Ovary (tissue), 9 donors: ENCODE measurements around the gene ZNF672. TPM values are rescaled to one million over a fixed set of nuclear protein-coding genes. Genes with fewer than 3 reads are reported as not detected.

ENCODE experiments used
- DNase-seq, 5 donors: peaks; one replicate each; pipeline ENCODE4 v3.0.0-alpha.2; 2019 to 2020
- H3K27ac ChIP-seq, 2 donors: fragments of 200-600 bp; one replicate each; pipeline versions ENCODE4 v1.5.1 to v1.8.0; 2019 to 2022
- H3K27me3 ChIP-seq: fragments of 200-600 bp; one replicate; pipeline ENCODE4 v1.8.0; 2022
- H3K36me3 ChIP-seq: fragments of 200-600 bp; sonication (generic); one replicate; pipeline ENCODE4 v1.5.1; 2019
- H3K4me1 ChIP-seq: one replicate; pipeline ENCODE4 v1.8.1; 2013; ENCODE audit warnings: mild to moderate bottlenecking, moderate library complexity; ENCODE audit not compliant: insufficient read depth
- H3K4me3 ChIP-seq: fragments of 200-600 bp; sonication (generic); one replicate; pipeline ENCODE4 v1.5.1; 2017
- H3K9me3 ChIP-seq, 2 donors: fragments of 200-600 bp in 1 of 2; sonication (generic) in 1 of 2; one replicate each; pipeline versions ENCODE4 v1.5.1 to v1.8.1; 2013 to 2019; ENCODE audit warnings: mild to moderate bottlenecking in 1 of 2, moderate library complexity in 1 of 2
- CTCF ChIP-seq, 3 donors: fragments of 450-650 bp in 2 of 3; fragments of 200-600 bp in 1 of 3; IDR thresholded peaks; one replicate each; pipeline versions ENCODE4 v1.5.1 to v1.8.0; 2016 to 2022; ENCODE audit warnings: antibody characterized with exemption in 3 of 3, mild to moderate bottlenecking in 1 of 3
- EP300 ChIP-seq: sonication (generic); formaldehyde crosslinking; IDR thresholded peaks from one replicate; pipeline ENCODE4 v1.6.1; 2017; ENCODE audit warnings: antibody characterized with exemption
- POLR2A ChIP-seq: fragments of 450-650 bp; IDR thresholded peaks from one replicate; pipeline ENCODE4 v1.6.1; 2017; ENCODE audit warnings: antibody characterized with exemption, mild to moderate bottlenecking, moderate library complexity
- WGBS, 3 donors: extraction: QIAGEN DNeasy Blood & Tissue Kit in 1 of 3; methylation state at CpG; one replicate each; pipeline versions ENCODE4 v1.1.5 to v1.1.7; 2013 to 2017; 5-methylcytosine and 5-hydroxymethylcytosine counted together
- intact Hi-C, 4 donors: fragments of 100-400 bp; cut with DNase I; formaldehyde crosslinking; loops; one replicate each; pipeline versions ENCODE4 v1.11.0 to v1.15.1; 2022 to 2023
- polyA plus RNA-seq, 2 donors: library from polyadenylated mRNA; stranded (reverse); fragments of 200-250 nt in 1 of 2; fragments of 350-450 nt in 1 of 2; fragmentation: Illumina TruSeq in 1 of 2; extraction: RNeasy Lipid Tissue Mini Kit (QIAGEN cat#74804) in 1 of 2; gene quantifications; one replicate each; pipeline ENCODE4 v1.2.3, GENCODE V29; 2013 to 2014
- total RNA-seq, 7 donors: library from RNA; depleted of rRNA in 2 of 7; stranded (reverse); fragments of >200 nt in 2 of 7; fragmentation: NEBNext Ultra II Directional in 3 of 7; extraction: Animal tissue kit (Norgen Biotek cat#: 25700) in 3 of 7; gene quantifications; one replicate each; pipeline versions ENCODE4 v1.1.0 to v1.2.4, GENCODE V29; 2016 to 2023
- donor health status: DM: no; HTN: no; CAD: no; lungs with moderate emphysema.
- donor health status: DM: no; HTN: no; CAD: no.
- donor health status: Bipolar disorder and iron deficiency.
- donor health status: DM: yes; HTN: yes; CAD: no.
- donor health status: DM: no; HTN: no; CAD: no.
- donor health status: DM: yes; HTN: yes; CAD: no.

The ZNF672 gene
- total and polyA plus RNA-seq, 9 donors = 7.3 to 29.5 (median 20.9) TPM

- Histone ChIP-seq H3K36me3 (no peaks in the 10 kb centered on the region), H3K9me3 (no peaks in the 10 kb centered on the region), H3K27me3 (no peaks in the 10 kb centered on the region), H3K4me1 (no peaks in the 10 kb centered on the region), H3K4me3 (no peak overlapping the region), H3K27ac (no peak overlapping the region)
- intact Hi-C loops = no loop called here
- no peak for DNase-seq
- WGBS, 3 donors = 86 to 88% (median 87%) methylated on average over 9 of the region's 9 CpGs
- TF ChIP-seq POLR2A = no peak
- no peak for TF ChIP-seq CTCF (IDR thresholded peaks at IDR 0.05)
- no peak for TF ChIP-seq EP300
These were observed 12.1 kb downstream of the ZNF672 start for GRCh38 chr1:248850124-248850523.

DNA sequence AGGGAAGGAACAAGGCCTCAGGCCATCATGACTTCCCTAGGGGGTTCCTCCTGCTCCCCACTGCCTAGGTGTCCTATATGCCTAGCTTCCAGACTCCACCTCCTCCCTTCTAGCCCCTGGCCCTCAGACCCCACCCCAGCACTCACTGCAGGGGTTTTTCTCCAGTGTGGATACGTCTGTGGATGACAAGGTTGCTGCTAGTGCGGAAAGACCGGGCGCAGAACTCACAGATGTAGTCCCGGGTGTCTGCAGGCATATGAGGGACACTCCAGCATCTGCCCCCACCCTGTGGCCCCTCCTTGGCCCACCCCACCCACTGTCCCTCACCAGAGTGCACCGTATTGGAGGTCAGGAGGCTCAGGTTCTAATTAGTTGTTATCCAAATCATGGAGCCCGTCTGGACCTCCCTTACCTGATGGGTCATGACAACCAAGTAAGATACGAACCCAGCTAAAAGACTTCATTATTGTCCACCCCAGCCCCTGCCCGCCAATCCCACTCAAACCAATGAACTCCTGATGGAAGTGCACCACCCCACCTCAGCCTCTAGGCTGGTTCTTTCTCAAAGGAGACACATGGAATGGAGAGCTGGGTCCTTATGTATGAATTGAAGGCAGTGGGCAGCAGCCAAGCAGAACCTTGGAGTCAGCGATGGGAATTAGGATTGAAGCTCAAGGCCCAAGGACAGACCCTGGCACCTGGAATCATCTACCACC is 12.7 kb downstream of the ZNF672 start:
- no peaks in the 10 kb centered on the region for H3K9me3 ChIP-seq
- DNase-seq = no peak
- H3K4me1 ChIP-seq = no peaks in the 10 kb centered on the region
- no peaks in the 10 kb centered on the region for H3K27me3 ChIP-seq
- H3K36me3 ChIP-seq = no peaks in the 10 kb centered on the region
- H3K27ac ChIP-seq = no peak overlapping the region
- TF ChIP-seq CTCF (IDR thresholded peaks at IDR 0.05) (no peak), EP300 (no peak), POLR2A (no peak)
- WGBS, 3 donors = 73 to 85% (median 78%) methylated on average over 10 of the region's 10 CpGs
- intact Hi-C loops = no loop called here
- no peak overlapping the region for H3K4me3 ChIP-seq

- DNase-seq = no peak
- TF ChIP-seq EP300 (no peak), POLR2A (no peak), CTCF (IDR thresholded peaks at IDR 0.05) (no peak)
These were observed 13.4 kb downstream of the ZNF672 start for GRCh38 chr1:248851390-248851789.

GRCh38 chr1:248852481-248853405 is 14.7 kb downstream of the ZNF672 start:
- no peak for TF ChIP-seq POLR2A
- TF ChIP-seq CTCF (IDR thresholded peaks at IDR 0.05) = no peak
- TF ChIP-seq EP300 = no peak
- 62 to 72% (median 70%) methylated on average over 7 of the region's 7 CpGs for WGBS, 3 donors
- Histone ChIP-seq H3K36me3 (no peaks in the 10 kb centered on the region), H3K27ac (no peak overlapping the region), H3K4me1 (peaks cover 4% of the 10 kb centered on the region), H3K4me3 (no peak overlapping the region), H3K27me3 (no peaks in the 10 kb centered on the region), H3K9me3 (no peaks in the 10 kb centered on the region)
- DNase-seq = no peak
- intact Hi-C loops = no loop called here

More at GRCh38 chr1:248851390-248851789, 13.4 kb downstream of the ZNF672 start:
- H3K4me1 ChIP-seq = no peaks in the 10 kb centered on the region
- intact Hi-C loops = no loop called here
- WGBS, 3 donors = 92 to 95% (median 94%) methylated on average over 2 of the region's 2 CpGs
- H3K27ac ChIP-seq = no peak overlapping the region
- no peaks in the 10 kb centered on the region for H3K27me3 ChIP-seq
- H3K4me3 ChIP-seq = no peak overlapping the region
- H3K36me3 ChIP-seq = no peaks in the 10 kb centered on the region
- no peaks in the 10 kb centered on the region for H3K9me3 ChIP-seq
